ENCODE data around the gene C2CD4B.

GRCh38 chr15:62115847-62116246 is 49.2 kb downstream of the C2CD4B start:
- TF ChIP-seq CTCF (IDR thresholded peaks at IDR 0.05) (no peak), EZH2 (IDR thresholded peaks at IDR 0.05; ENCODE audit: borderline replicate concordance, insufficient read depth, low read depth, low read length, poor library complexity, severe bottlenecking) (no peak)
